ENCODE data around the gene ASNS. TPM values are rescaled to one million over a fixed set of nuclear protein-coding genes. Genes with fewer than 3 reads are reported as not detected.

Gene ASNS, protein sequence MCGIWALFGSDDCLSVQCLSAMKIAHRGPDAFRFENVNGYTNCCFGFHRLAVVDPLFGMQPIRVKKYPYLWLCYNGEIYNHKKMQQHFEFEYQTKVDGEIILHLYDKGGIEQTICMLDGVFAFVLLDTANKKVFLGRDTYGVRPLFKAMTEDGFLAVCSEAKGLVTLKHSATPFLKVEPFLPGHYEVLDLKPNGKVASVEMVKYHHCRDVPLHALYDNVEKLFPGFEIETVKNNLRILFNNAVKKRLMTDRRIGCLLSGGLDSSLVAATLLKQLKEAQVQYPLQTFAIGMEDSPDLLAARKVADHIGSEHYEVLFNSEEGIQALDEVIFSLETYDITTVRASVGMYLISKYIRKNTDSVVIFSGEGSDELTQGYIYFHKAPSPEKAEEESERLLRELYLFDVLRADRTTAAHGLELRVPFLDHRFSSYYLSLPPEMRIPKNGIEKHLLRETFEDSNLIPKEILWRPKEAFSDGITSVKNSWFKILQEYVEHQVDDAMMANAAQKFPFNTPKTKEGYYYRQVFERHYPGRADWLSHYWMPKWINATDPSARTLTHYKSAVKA
- 71.3 to 111 TPM (median 74.5 TPM) in 3 replicates for total RNA-seq (2021)
- percentile 80 among the genes with signal in this experiment for Bru-seq, nascent RNA
- long read RNA-seq, experiment 1, transcript ASNS-202 (13 exons, 1,994 nt), result major isoform, 216 of 222 reads
- long read RNA-seq, experiment 1, partial matches to known transcripts, result 1 of 222 reads
- long read RNA-seq, experiment 1, other reads (novel, unspliced or antisense), result 1 of 222 reads
- long read RNA-seq, experiment 2, transcript ASNS-202 (13 exons, 1,994 nt), result major isoform, 62 of 79 reads
- long read RNA-seq, experiment 2, partial matches to known transcripts, result 10 of 79 reads
- long read RNA-seq, experiment 2, other reads (novel, unspliced or antisense), result 0 of 79 reads
- long read RNA-seq, experiment 3, transcript ASNS-202 (13 exons, 1,994 nt), result major isoform, 310 of 329 reads
- long read RNA-seq, experiment 3, partial matches to known transcripts, result 3 of 329 reads
- long read RNA-seq, experiment 3, other reads (novel, unspliced or antisense), result 7 of 329 reads

- peaks cover 47% of the 10 kb centered on the region for H3K27me3 Mint-ChIP-seq (ENCODE audit: low read depth)
- POLR2A ChIA-PET, result interaction anchor here (0.6 to 1.4 kb wide), 9 partner anchors 15 to 755 kb away, joined by 3 to 14 read pairs (median 3); partner anchors contain the start of gene BAIAP2L1
- DNase-seq (ENCODE audit: low spot score), result peak; percentile 97
- peak; percentile 94 for ATAC-seq
- peaks cover 29% of the 10 kb centered on the region for H3K4me1 Mint-ChIP-seq
- H3K4me3 Mint-ChIP-seq, result peak within 1 kb of the TSS; percentile 88
- H3K9me3 Mint-ChIP-seq, result no peaks in the 10 kb centered on the region
- CTCF ChIA-PET, result interaction anchor here (0.5 to 1.6 kb wide), 10 partner anchors 20 to 296 kb away, joined by 3 to 12 read pairs (median 3); no protein-coding TSS in a partner anchor
- H3K36me3 Mint-ChIP-seq, result peaks cover 8% of the 10 kb centered on the region
- H3K27ac Mint-ChIP-seq, result peak within 1 kb of the TSS; percentile 45; the same call in 1 of the 2 replicates
- TF ChIP-seq MYBL2 (CRISPR knock-in tag; IDR thresholded peaks at IDR 0.05) (peak; percentile 93), ZBTB43 (CRISPR knock-in tag; IDR thresholded peaks at IDR 0.05) (peak; percentile 83; the same call in 1 of the 2 replicates), ATF6 (CRISPR knock-in tag; IDR thresholded peaks at IDR 0.05) (no peak), GTF2I (CRISPR knock-in tag; conservative IDR thresholded peaks at IDR 0.05) (no peak), SMAD3 (CRISPR knock-in tag; IDR thresholded peaks at IDR 0.05; ENCODE audit: borderline replicate concordance) (peak; percentile 75; the same call in 1 of the 2 replicates), FOXK1 (CRISPR knock-in tag; IDR thresholded peaks at IDR 0.05) (peak; percentile 72; the same call in 1 of the 2 replicates), GABPB1 (CRISPR knock-in tag; IDR thresholded peaks at IDR 0.05) (peak; percentile 100), ZNF416 (CRISPR knock-in tag; IDR thresholded peaks at IDR 0.05) (peak; percentile 86; the same call in 1 of the 2 replicates), ZNF512 (CRISPR knock-in tag; IDR thresholded peaks at IDR 0.05; ENCODE audit: borderline replicate concordance) (no peak), NR2C2 (CRISPR knock-in tag; IDR thresholded peaks at IDR 0.05) (no peak), ZNF138 (CRISPR knock-in tag; conservative IDR thresholded peaks at IDR 0.05) (no peak), STAT6 (CRISPR knock-in tag; conservative IDR thresholded peaks at IDR 0.05; ENCODE audit: low read depth) (no peak), CREM (CRISPR knock-in tag; IDR thresholded peaks at IDR 0.05) (peak; percentile 77), ZNF232 (CRISPR knock-in tag; IDR thresholded peaks at IDR 0.05) (peak; percentile 84)
- TF ChIP-seq, protein P1, sequence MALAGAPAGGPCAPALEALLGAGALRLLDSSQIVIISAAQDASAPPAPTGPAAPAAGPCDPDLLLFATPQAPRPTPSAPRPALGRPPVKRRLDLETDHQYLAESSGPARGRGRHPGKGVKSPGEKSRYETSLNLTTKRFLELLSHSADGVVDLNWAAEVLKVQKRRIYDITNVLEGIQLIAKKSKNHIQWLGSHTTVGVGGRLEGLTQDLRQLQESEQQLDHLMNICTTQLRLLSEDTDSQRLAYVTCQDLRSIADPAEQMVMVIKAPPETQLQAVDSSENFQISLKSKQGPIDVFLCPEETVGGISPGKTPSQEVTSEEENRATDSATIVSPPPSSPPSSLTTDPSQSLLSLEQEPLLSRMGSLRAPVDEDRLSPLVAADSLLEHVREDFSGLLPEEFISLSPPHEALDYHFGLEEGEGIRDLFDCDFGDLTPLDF (CRISPR knock-in tag; IDR thresholded peaks at IDR 0.05), result no peak
- TF ChIP-seq, protein P2, sequence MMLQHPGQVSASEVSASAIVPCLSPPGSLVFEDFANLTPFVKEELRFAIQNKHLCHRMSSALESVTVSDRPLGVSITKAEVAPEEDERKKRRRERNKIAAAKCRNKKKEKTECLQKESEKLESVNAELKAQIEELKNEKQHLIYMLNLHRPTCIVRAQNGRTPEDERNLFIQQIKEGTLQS (CRISPR knock-in tag; conservative IDR thresholded peaks at IDR 0.05), result no peak
- TF ChIP-seq, protein P3, sequence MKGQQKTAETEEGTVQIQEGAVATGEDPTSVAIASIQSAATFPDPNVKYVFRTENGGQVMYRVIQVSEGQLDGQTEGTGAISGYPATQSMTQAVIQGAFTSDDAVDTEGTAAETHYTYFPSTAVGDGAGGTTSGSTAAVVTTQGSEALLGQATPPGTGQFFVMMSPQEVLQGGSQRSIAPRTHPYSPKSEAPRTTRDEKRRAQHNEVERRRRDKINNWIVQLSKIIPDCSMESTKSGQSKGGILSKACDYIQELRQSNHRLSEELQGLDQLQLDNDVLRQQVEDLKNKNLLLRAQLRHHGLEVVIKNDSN (CRISPR knock-in tag; IDR thresholded peaks at IDR 0.05), result peak; percentile 63
- TF ChIP-seq, protein P4, sequence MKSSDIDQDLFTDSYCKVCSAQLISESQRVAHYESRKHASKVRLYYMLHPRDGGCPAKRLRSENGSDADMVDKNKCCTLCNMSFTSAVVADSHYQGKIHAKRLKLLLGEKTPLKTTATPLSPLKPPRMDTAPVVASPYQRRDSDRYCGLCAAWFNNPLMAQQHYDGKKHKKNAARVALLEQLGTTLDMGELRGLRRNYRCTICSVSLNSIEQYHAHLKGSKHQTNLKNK (CRISPR knock-in tag; IDR thresholded peaks at IDR 0.05), result no peak
- TF ChIP-seq, protein P5, sequence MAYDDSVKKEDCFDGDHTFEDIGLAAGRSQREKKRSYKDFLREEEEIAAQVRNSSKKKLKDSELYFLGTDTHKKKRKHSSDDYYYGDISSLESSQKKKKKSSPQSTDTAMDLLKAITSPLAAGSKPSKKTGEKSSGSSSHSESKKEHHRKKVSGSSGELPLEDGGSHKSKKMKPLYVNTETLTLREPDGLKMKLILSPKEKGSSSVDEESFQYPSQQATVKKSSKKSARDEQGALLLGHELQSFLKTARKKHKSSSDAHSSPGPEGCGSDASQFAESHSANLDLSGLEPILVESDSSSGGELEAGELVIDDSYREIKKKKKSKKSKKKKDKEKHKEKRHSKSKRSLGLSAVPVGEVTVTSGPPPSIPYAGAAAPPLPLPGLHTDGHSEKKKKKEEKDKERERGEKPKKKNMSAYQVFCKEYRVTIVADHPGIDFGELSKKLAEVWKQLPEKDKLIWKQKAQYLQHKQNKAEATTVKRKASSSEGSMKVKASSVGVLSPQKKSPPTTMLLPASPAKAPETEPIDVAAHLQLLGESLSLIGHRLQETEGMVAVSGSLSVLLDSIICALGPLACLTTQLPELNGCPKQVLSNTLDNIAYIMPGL (CRISPR knock-in tag; IDR thresholded peaks at IDR 0.05), result peak; percentile 91; the same call in 1 of the 2 replicates
Measured at GRCh38 chr7:97872025-97872669, at the start of gene ASNS. Gene ASNS (minus strand): TSS chr7:97872408. CDS start chr7:97869156, 3,252 bp downstream.
